AG09309 (cell line): Measurements from ENCODE around the gene PIMREG.

ENCODE experiments used
- DNase-seq: peaks from one replicate; pipeline ENCODE4 v3.0.0-alpha.2; 2010; ENCODE audit warnings: low read depth
- H3K4me3 ChIP-seq: 2 replicates; pipeline ENCODE4 v1.5.1; 2011; ENCODE audit warnings: mild to moderate bottlenecking, low read depth, low read length, moderate library complexity; ENCODE audit not compliant: control insufficient read depth
- CTCF ChIP-seq: IDR thresholded peaks from 2 replicates; pipeline ENCODE4 v1.5.1; 2011; ENCODE audit warnings: mild to moderate bottlenecking, low read depth, low read length, inconsistent platforms; ENCODE audit not compliant: insufficient read depth, control insufficient read depth; ENCODE audit errors: missing control alignments

Gene PIMREG

GRCh38 chr17:6435968-6436367 is 8.3 kb upstream of the PIMREG start:
- peak; percentile 29 for DNase-seq
- TF ChIP-seq CTCF: peak; percentile 81
- H3K4me3 ChIP-seq: no peak overlapping the region

GRCh38 chr17:6437466-6437865 is 6.8 kb upstream of the PIMREG start:
- no peak for TF ChIP-seq CTCF
- no peak overlapping the region for H3K4me3 ChIP-seq
- no peak for DNase-seq

GRCh38 chr17:6437956-6438355 is 6.3 kb upstream of the PIMREG start:
- no peak for TF ChIP-seq CTCF
- no peak for DNase-seq
- no peak overlapping the region for H3K4me3 ChIP-seq

GRCh38 chr17:6439951-6440350 is 4.3 kb upstream of the PIMREG start:
- DNase-seq: no peak
- no peak for TF ChIP-seq CTCF
- no peak overlapping the region for H3K4me3 ChIP-seq

- no peak overlapping the region for H3K4me3 ChIP-seq
- no peak for TF ChIP-seq CTCF
- no peak for DNase-seq
Measured at GRCh38 chr17:6442775-6443174, 1.5 kb upstream of the PIMREG start.

GRCh38 chr17:6444571-6445335 is 498 bp downstream of the PIMREG start:
- no peak for TF ChIP-seq CTCF
- no peak for DNase-seq
- peak overlapping the region; percentile 90 for H3K4me3 ChIP-seq

- no peak for DNase-seq
- H3K4me3 ChIP-seq: no peak overlapping the region
- no peak for TF ChIP-seq CTCF
Measured at GRCh38 chr17:6446516-6447100, 2.4 kb downstream of the PIMREG start.
